A375 (cell line): ENCODE data around the gene CDAN1. TPM values are rescaled to one million over a fixed set of nuclear protein-coding genes. Genes with fewer than 3 reads are reported as not detected.

ENCODE experiments used
- total RNA-seq: library from RNA; depleted of rRNA; stranded (reverse); fragments of >200 nt; shearing (Covaris generic); gene quantifications from 2 replicates; pipeline ENCODE4 v1.2.3, GENCODE V29; 2014; rRNA removed

Gene CDAN1
- total RNA-seq, result 7.4 and 9.7 TPM in 2 replicates

GRCh38 chr15:42736793-42737528 is at the start of gene CDAN1:
CDAN1 (minus strand) TSS chr15:42737128; CDS start chr15:42737102, 26 bp downstream.

Other genes starting within 250 kb of the CDAN1 start
- 22.6 and 27.5 TPM in 2 replicates for gene ZNF106, start 246.0 kb downstream of the CDAN1 start, total RNA-seq
- gene SNAP23, start 241.5 kb downstream of the CDAN1 start, total RNA-seq, result 70.8 and 72.3 TPM in 2 replicates
- gene LRRC57, start 188.3 kb downstream of the CDAN1 start, total RNA-seq, result 10.8 and 12.5 TPM in 2 replicates
- 17.1 and 27.9 TPM in 2 replicates for gene HAUS2, start 188.3 kb downstream of the CDAN1 start, total RNA-seq
- 2.6 and 3.6 TPM in 2 replicates for gene STARD9, start 161.5 kb downstream of the CDAN1 start, total RNA-seq
- 8.9 and 9.6 TPM in 2 replicates for gene TTBK2, start 183.7 kb upstream of the CDAN1 start, total RNA-seq